Sciatic nerve (tissue), 2 donors: ENCODE results near the gene RASAL3. TPM values are rescaled to one million over a fixed set of nuclear protein-coding genes. Genes with fewer than 3 reads are reported as not detected.
"Not testable (repeated sequence)": the region's sequence is repeated elsewhere in the genome, so short reads cannot be mapped to it uniquely, and the experiment has no call there.

Source experiments
- ATAC-seq: fragments of 200-7000 bp; cut with Tn5 transposase; one replicate; pipeline ENCODE4 v1.9.1; 2020; ENCODE audit warnings: mild to moderate bottlenecking, moderate library complexity
- DNase-seq: peaks from one replicate; pipeline ENCODE4 v3.0.0-alpha.2; 2020; ENCODE audit warnings: low spot score
- intact Hi-C: fragments of 100-400 bp; cut with DNase I; formaldehyde crosslinking; loops from one replicate; pipeline ENCODE4 v1.14.2; 2022
- total RNA-seq: library from RNA; stranded (reverse); fragmentation: NEBNext Ultra II Directional; extraction: Animal tissue kit (Norgen Biotek cat#: 25700); gene quantifications from one replicate; pipeline ENCODE4 v1.2.1, GENCODE V29; 2021
- donor health status: DM: no; HTN: no; CAD: no.
- donor health status: DM: no; HTN: no; CAD: no.

The RASAL3 gene
- total RNA-seq, 1 donor from 2014 or later, result 6.1 TPM

GRCh38 chr19:15426485-15427349, 37.6 kb downstream of the RASAL3 start:
- DNase-seq (no peak), ATAC-seq (no peak)
- intact Hi-C loops, result no loop called here

GRCh38 chr19:15425321-15425950, 38.9 kb downstream of the RASAL3 start:
- intact Hi-C loops, result no loop called here
- ATAC-seq (no peak), DNase-seq (no peak)

GRCh38 chr19:15424692-15425272, 39.6 kb downstream of the RASAL3 start:
- DNase-seq (no peak), ATAC-seq (no peak)
- intact Hi-C loops, result no loop called here

GRCh38 chr19:15424121-15424520, 40.2 kb downstream of the RASAL3 start:
- ATAC-seq, result no peak
- DNase-seq, result no peak
- intact Hi-C loops, result no loop called here

GRCh38 chr19:15423130-15423529, 41.2 kb downstream of the RASAL3 start:
- intact Hi-C loops, result no loop called here
- DNase-seq (no peak), ATAC-seq (no peak)

- ATAC-seq (no peak), DNase-seq (no peak)
- intact Hi-C loops, result no loop called here
Measured at GRCh38 chr19:15422296-15423075, 41.9 kb downstream of the RASAL3 start.

GRCh38 chr19:15421721-15422260, 42.6 kb downstream of the RASAL3 start:
- DNase-seq (no peak), ATAC-seq (no peak)
- intact Hi-C loops, result no loop called here

GRCh38 chr19:15421136-15421695, 43.1 kb downstream of the RASAL3 start:
- intact Hi-C loops, result no loop called here
- no peak for DNase-seq
- no peak for ATAC-seq

- intact Hi-C loops, result no loop called here
- ATAC-seq (no peak), DNase-seq (no peak)
Measured at GRCh38 chr19:15419413-15420025, 44.8 kb downstream of the RASAL3 start.

GRCh38 chr19:15418579-15419412, 45.5 kb downstream of the RASAL3 start, which contains the start of gene AKAP8L:
TSS of gene AKAP8L (minus strand) at chr19:15418988. CDS start at chr19:15418923, 65 bp downstream.
- ATAC-seq, result peak; percentile 99
- intact Hi-C loops, result no loop called here
- DNase-seq, result peak; percentile 99

GRCh38 chr19:15418231-15418578, 46.1 kb downstream of the RASAL3 start:
- ATAC-seq (no peak), DNase-seq (no peak)
- intact Hi-C loops, result no loop called here

- no peak for DNase-seq
- intact Hi-C loops, result no loop called here
Measured at GRCh38 chr19:15417699-15418098, 46.6 kb downstream of the RASAL3 start.

GRCh38 chr19:15412832-15413231, 51.5 kb downstream of the RASAL3 start:
- DNase-seq (no peak), ATAC-seq (no peak)
- intact Hi-C loops, result no loop called here

More at GRCh38 chr19:15417699-15418098, 46.6 kb downstream of the RASAL3 start:
- ATAC-seq, result no peak

GRCh38 chr19:15411351-15411750, 53.0 kb downstream of the RASAL3 start:
- intact Hi-C loops, ATAC-seq, DNase-seq: not testable (repeated sequence)

GRCh38 chr19:15404780-15405211, 59.5 kb downstream of the RASAL3 start:
- no peak for ATAC-seq
- DNase-seq, result peak; percentile 4
- intact Hi-C loops, result no loop called here

GRCh38 chr19:15404097-15404779, 60.1 kb downstream of the RASAL3 start:
- intact Hi-C loops, result no loop called here
- DNase-seq (peak; percentile 39), ATAC-seq (peak; percentile 69)

GRCh38 chr19:15403151-15403531, 61.2 kb downstream of the RASAL3 start:
- intact Hi-C loops, result no loop called here
- ATAC-seq, result no peak
- peak; percentile 41 for DNase-seq
